Vagina (tissue), 2 donors: ENCODE measurements around the gene ANKRD28.

Source experiments
- POLR2AphosphoS5 ChIP-seq, 2 donors: sonication (generic); formaldehyde crosslinking; IDR thresholded peaks; one replicate each; pipeline ENCODE4 v1.9.0; 2017; ENCODE audit warnings: antibody characterized with exemption in 2 of 2, mild to moderate bottlenecking in 2 of 2, low read depth in 1 of 2; ENCODE audit not compliant: insufficient read depth in 1 of 2
- TF ChIP-seq, protein P1 (sequence below), 3 experiments: fragments of 450-650 bp in 2 of 3; fragments of 200-600 bp in 1 of 3; sonication (generic) in 1 of 3; IDR thresholded peaks; one replicate each; pipeline ENCODE4 v1.5.1; 2017 to 2019; ENCODE audit warnings: antibody characterized with exemption in 3 of 3, mild to moderate bottlenecking in 2 of 3, moderate library complexity in 2 of 3

DNA sequence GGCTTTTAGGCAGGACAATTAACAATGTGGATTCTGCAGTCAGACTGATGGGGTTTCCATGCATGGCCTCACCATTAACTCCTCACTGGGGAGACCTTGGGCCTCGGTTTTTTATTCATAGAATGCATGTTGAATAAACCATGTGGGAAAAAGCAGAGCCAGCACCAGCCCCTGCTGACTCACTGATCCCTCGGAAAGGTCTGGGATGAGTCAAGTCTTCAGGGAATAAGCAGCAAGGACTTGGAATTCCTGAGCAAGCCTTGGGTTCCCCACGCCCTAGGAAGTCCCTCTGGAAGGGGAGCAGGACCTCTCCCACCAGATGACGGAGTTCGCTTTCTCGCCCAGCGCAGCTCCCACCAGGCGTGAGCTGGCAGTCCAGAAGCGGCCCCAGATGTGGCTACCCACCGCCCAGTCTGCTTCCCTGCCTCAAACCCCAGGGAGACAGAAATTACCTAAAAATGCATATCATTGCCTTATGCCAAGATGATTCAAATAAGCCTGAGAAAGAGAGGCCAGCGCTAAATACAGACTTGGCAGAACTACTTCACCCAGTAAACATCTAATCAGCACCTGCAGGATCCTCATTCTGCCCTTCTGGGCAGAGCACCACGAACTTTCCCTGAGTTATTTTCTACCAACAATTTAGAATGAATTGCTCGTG is 150.8 kb downstream of the ANKRD28 start:
- TF ChIP-seq, protein P1, sequence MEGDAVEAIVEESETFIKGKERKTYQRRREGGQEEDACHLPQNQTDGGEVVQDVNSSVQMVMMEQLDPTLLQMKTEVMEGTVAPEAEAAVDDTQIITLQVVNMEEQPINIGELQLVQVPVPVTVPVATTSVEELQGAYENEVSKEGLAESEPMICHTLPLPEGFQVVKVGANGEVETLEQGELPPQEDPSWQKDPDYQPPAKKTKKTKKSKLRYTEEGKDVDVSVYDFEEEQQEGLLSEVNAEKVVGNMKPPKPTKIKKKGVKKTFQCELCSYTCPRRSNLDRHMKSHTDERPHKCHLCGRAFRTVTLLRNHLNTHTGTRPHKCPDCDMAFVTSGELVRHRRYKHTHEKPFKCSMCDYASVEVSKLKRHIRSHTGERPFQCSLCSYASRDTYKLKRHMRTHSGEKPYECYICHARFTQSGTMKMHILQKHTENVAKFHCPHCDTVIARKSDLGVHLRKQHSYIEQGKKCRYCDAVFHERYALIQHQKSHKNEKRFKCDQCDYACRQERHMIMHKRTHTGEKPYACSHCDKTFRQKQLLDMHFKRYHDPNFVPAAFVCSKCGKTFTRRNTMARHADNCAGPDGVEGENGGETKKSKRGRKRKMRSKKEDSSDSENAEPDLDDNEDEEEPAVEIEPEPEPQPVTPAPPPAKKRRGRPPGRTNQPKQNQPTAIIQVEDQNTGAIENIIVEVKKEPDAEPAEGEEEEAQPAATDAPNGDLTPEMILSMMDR (IDR thresholded peaks at IDR 0.05): no peak
- TF ChIP-seq POLR2AphosphoS5 (IDR thresholded peaks at IDR 0.05; ENCODE audit: insufficient read depth in 1 of 2, low read depth in 1 of 2): peak; percentile 29 to 73
